GM10248 (cell line): Measurements from ENCODE around the gene POLR2C.

ENCODE experiments used
- CTCF ChIA-PET: fragments of 300-600 bp; sonication (Branson Sonifier 250); formaldehyde crosslinking; extraction: SDS; loops from one replicate; lab custom pipeline; 2021; ENCODE audit warnings: antibody characterized with exemption; lab: Yijun Ruan, JAX
- POLR2A ChIA-PET: fragments of 350-650 bp; sonication (Branson Sonifier 250); formaldehyde crosslinking; extraction: SDS; loops from one replicate; lab custom pipeline; 2020; ENCODE audit warnings: antibody characterized with exemption; lab: Yijun Ruan, JAX
- DNase-seq: peaks from one replicate; pipeline ENCODE4 v3.0.0; 2012; ENCODE audit errors: extremely low spot score
- TF ChIP-seq, protein P1 (sequence below): IDR thresholded peaks from 2 replicates; pipeline ENCODE4 v1.5.1; 2012; ENCODE audit warnings: mild to moderate bottlenecking, low read depth; ENCODE audit errors: extremely low read depth, missing control alignments, control extremely low read depth

POLR2C gene

DNA sequence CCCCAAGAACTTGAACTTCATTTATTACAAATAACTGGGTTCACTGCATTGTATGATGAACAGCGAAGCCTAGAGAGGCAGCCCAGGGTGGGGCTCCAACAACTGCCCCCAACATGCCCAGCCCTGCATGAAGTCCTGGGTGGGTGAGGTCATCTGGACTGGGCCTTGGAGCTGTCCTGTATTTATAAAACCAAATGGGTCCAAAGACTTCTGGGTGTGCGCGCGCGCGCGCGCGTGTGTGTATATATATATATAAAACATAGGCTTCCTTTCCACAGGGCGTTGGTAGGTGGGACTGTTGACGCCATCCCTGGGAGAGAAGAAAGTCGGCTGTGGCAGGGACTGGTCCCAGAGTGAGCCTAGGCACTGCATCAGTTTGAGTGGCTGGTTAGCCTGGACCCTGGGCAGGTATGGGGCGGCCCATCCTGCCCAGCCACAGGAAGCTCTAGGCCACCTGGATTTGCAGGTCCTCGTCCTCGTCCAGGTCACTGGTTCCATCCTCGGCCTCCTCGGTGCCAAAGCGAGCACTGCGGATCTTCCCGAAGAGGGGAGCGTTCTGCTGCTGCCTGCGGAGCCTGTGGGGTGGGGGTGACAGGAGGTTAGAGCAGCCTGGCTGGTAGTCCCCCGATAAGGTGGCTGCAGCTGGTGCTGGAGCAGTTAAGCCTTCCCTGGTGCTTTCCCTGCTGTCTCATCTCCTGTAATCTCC is 50.0 kb downstream of the POLR2C start:
- CTCF ChIA-PET, result interaction anchor here (1.0 to 4.8 kb wide), 3 partner anchors 7 to 133 kb away, joined by 3 to 48 read pairs (median 3); no protein-coding TSS in a partner anchor
- TF ChIP-seq, protein P1, sequence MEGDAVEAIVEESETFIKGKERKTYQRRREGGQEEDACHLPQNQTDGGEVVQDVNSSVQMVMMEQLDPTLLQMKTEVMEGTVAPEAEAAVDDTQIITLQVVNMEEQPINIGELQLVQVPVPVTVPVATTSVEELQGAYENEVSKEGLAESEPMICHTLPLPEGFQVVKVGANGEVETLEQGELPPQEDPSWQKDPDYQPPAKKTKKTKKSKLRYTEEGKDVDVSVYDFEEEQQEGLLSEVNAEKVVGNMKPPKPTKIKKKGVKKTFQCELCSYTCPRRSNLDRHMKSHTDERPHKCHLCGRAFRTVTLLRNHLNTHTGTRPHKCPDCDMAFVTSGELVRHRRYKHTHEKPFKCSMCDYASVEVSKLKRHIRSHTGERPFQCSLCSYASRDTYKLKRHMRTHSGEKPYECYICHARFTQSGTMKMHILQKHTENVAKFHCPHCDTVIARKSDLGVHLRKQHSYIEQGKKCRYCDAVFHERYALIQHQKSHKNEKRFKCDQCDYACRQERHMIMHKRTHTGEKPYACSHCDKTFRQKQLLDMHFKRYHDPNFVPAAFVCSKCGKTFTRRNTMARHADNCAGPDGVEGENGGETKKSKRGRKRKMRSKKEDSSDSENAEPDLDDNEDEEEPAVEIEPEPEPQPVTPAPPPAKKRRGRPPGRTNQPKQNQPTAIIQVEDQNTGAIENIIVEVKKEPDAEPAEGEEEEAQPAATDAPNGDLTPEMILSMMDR, result no peak
- POLR2A ChIA-PET, result no interaction called here
- no peak for DNase-seq

DNA sequence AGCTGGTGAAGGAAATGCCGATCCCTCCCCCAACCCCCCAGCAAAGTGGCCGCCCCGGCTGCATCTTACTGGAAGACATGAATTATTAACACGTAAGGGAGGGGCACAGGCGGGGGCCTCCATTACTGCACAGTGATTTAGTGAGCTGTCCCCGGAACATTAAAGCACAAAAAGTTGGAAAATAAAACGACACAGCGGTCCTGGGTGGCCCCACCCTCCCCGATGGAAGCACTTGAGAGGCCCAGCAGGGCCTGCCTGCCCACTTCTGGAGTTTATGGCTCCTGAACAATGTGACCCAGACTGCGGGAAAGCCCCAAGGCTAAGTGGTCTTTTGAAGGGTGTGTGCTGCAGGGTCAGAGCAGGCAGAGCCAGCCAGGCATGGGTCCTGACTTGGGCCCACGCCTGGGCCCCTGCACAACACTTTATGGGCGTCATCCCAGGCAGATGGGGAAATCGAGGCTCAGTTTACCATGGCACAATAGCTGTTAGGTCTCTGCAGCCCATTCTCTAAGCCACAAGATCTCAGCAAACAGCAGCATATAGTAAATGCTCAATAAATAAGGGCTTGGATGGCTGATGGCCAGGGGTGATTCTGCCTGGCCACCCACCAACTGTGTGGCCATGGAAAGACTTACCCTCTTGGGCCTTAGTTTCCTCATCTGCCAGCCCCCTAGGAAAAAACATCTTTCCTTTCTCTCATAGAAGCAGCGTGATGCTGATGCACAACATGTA is 51.1 kb downstream of the POLR2C start:
- POLR2A ChIA-PET, result no interaction called here
- CTCF ChIA-PET, result interaction anchor here (0.7 to 2.0 kb wide), 10 partner anchors 10 to 213 kb away, joined by 3 to 8 read pairs (median 4); partner anchors contain the start of gene POLR2C
- TF ChIP-seq, protein P1, result no peak
- no peak for DNase-seq

DNA sequence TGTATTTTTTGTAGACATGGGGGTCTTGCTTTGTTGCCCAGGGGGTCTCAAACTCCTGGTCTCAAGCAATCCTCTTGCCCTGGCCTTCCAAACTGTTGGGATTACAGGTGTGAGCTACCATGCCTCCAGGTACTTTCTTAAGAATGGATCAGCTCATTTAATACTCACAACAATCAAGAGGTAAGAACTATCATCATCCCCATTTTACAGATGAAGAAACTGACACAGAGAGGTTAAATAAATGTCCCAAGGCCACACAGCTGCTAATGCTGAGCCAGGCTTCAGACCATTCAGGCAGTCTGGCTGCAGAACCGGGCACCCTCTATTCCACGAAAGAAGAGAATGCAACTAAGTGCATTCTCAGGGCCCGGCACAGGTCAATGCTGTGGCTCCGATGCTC is 51.9 kb downstream of the POLR2C start:
- POLR2A ChIA-PET, result no interaction called here
- CTCF ChIA-PET, result interaction anchor here (0.6 to 2.0 kb wide), 8 partner anchors 11 to 214 kb away, joined by 3 to 8 read pairs (median 3); partner anchors contain the start of genes DOK4 and POLR2C
- TF ChIP-seq, protein P1, result no peak
- DNase-seq, result no peak

- ChIA-PET POLR2A (no interaction called here), CTCF (interaction anchor here (1.0 to 6.2 kb wide), 5 partner anchors 53 to 99 kb away, joined by 3 to 85 read pairs (median 3); partner anchors contain the start of gene POLR2C)
- TF ChIP-seq, protein P1, result no peak
- no peak for DNase-seq
Measured at GRCh38 chr16:57514791-57515600, 52.5 kb downstream of the POLR2C start.

GRCh38 chr16:57516176-57516725 is 53.8 kb downstream of the POLR2C start:
- ChIA-PET CTCF (interaction anchor here (1.0 to 6.2 kb wide), 7 partner anchors 10 to 238 kb away, joined by 3 to 85 read pairs (median 4); partner anchors contain the start of gene POLR2C), POLR2A (interaction anchor here (0.8 kb wide), 1 partner anchor 66 kb away, joined by 3 read pairs; no protein-coding TSS in a partner anchor)
- TF ChIP-seq, protein P1, result no peak
- no peak for DNase-seq

- DNase-seq, result no peak
- TF ChIP-seq, protein P1, result no peak
- ChIA-PET POLR2A (interaction anchor here (0.8 kb wide), 1 partner anchor 66 kb away, joined by 3 read pairs; no protein-coding TSS in a partner anchor), CTCF (interaction anchor here (1.0 to 6.2 kb wide), 9 partner anchors 9 to 238 kb away, joined by 3 to 85 read pairs (median 4); partner anchors contain the start of genes DOK4 and POLR2C)
Measured at GRCh38 chr16:57516773-57517172, 54.3 kb downstream of the POLR2C start.
